Endometrial microvascular endothelial cells (primary cell): ENCODE measurements around the gene SMAD2. TPM values are rescaled to one million over a fixed set of nuclear protein-coding genes. Genes with fewer than 3 reads are reported as not detected.

Experiments
- in situ Hi-C: cut with HindIII; loops from 2 replicates; pipeline ENCODE4 v1.10.0; 2017; ENCODE audit warnings: low sequenced_read_pairs, low pct_unique_long_range_greater_than_20kb; ENCODE audit errors: inconsistent ontology term
- total RNA-seq: library from RNA; depleted of rRNA; stranded (reverse); fragments of >200 nt; gene quantifications from one replicate; pipeline ENCODE4 v1.2.3, GENCODE V29; 2015; ENCODE audit errors: inconsistent ontology term

Gene SMAD2
- total RNA-seq, 1 donor from 2014 or later = 121 TPM

DNA sequence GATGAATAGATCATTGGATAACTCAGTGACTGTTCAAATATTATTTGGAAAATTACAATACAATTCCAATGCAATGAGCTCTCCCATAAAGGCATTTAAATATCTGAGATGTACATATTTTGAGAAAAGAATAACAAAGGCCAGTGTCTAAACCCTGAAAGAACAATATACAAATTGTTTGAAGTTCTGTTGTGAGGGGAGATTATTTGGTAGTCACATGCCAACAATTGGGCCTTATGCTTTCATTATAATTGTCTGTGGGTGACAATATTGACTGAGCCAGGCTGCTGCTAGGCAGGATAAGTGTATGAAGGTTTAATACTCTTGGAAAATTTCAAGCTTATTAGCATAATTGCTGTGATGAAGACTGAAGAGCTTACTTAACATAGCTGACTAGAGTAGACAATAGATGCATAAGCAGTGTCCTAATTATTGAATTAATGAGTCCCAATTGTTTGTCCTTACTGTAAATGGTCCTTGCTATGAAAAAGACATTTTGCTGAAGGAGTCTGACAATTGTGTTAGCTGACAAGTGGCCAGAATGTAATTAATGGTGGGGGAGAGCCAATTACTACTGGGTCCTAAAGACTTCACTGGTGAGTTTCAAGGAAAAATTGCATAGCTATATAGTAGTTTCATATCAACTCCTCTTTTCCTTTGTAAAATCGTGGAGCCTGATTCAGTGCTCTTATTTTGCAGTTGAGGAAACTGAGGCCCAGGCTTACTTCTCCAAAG, 5.0 kb upstream of the SMAD2 start:
- in situ Hi-C loops = no loop called here

DNA sequence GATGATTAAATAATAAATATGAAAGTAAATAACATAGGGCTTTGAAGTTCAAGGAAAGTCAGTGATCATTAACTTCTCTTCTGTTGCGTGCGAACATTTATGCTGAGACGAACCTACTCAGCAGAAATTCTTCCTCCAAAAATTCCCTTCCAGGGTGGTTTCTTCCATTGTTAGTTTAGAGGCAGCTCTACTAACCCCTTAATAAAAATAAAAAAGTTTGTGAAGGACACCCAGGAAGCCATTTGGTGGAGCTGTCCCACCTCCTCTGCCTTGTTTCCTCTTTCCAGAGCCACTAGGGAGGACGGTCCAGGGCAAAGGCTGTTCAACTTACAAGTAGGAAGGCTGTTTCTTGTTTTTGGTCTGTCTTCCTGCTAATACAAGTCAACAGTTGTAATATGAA, 2.1 kb upstream of the SMAD2 start:
- in situ Hi-C loops = no loop called here

DNA sequence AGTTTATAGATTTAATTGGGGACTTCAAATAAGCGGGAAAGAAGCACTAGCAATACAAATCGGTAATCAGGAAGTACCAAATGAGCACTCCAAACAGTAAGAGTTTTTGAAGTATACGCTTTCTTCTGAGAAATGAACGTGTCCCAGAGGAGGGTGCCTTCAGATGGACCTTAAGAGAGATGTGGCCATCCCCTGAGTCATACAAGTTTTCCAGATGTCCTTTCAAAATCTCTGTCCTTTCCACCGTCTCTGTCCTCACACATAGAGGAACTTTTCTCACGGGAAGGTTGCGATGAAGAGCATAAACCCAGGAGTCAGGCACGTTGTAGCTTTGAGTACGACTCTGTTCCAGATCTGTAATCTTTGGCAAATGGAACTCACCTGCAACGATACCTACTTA, 1.7 kb upstream of the SMAD2 start:
- in situ Hi-C loops = no loop called here

DNA sequence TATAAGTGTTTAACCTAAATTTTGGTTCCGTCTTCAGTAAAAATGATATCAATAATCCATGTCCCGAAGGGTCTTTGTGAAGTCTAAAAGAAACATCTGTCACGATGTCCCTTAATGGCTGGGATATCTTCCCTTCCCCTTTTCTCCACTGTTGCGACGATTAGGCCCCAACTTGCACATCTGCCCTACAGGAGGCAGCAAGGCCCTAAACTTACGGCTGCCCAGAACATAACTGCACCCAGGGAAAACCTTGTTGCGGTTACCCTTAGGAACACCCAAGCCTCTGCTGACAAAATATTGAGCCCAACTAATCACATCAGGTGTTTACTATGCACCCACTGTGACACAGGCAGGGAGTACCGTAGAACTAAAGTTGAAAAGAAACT, 1.3 kb upstream of the SMAD2 start:
- in situ Hi-C loops = no loop called here

DNA sequence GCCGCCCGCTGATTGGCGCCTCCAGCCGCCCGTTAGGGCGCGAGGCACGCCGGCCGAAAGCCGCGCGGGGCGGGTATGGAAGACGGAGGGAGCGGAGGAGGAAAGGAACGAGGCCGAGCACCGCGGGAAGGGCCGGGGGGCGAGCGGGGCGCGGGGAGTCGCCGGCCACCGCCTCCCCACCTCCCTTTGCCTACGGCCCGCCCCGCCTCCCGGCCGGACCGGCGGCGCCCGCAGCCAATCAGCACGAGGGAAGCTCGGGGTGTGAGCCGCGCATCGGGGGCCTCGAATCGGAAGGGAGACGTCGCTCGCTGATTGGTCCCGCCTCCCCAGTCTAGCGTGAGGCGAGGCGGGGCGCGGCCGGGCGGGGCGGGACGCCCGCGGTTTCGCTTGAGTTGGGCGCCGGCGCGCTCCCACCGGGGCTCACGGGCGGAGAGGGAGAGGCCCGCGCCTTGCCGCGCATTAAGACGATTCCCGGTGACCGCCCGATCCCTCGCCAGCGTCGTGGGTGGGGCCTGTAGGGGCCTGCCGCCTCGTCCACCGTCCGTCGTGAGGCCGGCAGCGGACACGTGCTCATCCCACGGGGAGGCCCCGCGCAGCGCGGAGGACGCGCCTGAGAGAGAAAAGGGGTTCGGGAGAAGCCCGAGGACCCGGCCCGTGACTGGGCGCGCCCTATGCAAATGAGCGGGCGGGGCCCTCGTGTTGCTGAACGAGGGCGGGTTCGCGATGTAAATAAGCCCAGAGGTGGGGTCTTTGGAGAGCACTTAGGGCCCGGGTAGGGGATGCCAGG, 665 bp upstream of the SMAD2 start:
- in situ Hi-C loops = no loop called here

DNA sequence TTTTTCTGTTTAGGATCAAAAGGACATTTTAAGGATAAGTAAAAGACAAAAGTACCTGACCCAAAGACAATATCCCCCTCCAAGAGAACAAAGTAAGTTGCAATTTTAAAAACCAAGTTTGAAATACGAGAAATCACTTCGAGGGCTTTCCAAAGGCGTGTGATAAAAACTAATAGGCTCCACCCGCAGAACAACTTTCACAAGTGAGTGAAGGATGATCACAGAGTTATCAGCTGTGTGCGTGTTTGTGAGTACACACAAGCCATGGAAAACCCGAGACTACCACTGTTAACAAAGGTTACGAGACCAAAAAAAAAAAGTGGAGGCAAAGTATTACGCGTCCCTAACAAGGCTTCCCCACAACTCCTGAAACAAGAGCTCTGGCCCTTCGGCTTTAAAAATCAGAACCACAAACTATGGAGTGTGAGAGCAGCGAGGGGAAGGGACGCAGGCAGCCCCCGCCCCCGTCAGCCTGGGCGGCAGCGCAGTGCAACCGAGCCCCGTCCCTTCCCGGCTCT, 719 bp downstream of the SMAD2 start:
- in situ Hi-C loops = no loop called here

DNA sequence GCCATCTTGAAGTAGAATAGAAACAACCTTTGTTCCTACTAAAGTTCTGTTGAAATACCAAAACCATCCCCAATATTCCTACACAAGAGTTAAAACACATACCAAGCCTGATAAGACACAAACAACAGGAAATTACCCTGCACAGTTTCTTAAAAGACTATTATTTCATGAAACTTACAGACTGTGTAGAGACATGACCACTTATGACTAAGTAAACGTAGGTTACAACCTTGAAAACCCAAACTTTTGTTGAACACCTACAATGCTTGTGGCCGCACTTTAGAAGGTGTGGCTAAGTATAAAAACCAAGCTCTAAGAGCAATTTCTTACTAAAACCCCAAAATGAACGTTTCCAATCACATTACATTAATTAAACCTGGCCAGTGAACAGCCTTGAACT, 2.0 kb downstream of the SMAD2 start:
- in situ Hi-C loops = no loop called here

DNA sequence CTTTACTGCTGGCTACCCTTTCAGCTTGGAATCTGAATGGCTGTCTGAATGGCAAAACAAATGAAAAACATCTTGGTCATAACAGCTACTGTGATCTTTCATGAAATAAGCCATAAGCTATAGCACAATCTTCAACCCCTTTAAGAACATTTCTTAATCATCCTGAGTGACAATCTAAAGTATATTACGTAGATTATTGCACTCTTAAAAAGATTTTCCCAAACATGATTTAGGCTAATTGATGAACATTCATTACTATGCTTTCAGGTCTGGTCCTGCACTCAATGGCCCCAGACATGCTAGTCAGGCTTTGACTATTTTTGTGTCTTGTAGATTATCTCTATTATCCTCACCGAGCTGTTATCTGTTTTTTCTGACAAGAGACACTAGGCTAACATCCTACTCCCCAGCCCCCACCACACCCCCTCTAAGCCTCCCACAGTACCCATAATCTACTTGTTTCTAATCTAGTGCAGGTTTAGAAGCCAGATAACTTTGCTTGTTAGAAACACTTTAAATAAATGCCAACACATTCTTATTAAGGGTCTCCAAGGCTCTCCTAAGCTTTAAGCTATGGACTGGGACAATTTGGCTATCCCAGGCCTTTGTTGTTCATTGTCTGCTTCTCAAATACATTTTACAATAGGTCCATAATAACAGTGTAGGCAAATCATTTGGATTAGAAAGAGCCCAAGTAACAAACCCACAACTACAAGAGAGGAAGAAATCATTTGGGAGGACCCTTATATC, 4.2 kb downstream of the SMAD2 start:
- in situ Hi-C loops = no loop called here

DNA sequence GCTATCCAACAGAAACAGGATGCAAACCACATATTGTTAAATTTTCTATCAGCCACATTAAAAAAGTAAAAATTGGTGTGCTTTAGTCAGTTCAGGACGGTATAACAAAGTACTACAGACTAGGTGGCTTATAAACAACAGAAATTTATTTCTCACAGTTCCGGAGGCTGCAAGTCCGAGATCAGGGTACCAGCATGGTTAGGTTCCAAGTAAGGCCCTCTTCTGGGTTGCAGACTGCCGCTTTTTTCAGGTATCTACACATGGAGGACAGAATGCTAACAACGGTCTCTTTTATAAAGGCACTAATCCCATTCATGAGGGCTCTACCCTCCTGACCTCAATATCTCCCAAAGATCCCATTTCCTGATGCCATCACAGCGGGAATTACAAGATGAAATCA, 10.5 kb downstream of the SMAD2 start:
- in situ Hi-C loops = no loop called here

DNA sequence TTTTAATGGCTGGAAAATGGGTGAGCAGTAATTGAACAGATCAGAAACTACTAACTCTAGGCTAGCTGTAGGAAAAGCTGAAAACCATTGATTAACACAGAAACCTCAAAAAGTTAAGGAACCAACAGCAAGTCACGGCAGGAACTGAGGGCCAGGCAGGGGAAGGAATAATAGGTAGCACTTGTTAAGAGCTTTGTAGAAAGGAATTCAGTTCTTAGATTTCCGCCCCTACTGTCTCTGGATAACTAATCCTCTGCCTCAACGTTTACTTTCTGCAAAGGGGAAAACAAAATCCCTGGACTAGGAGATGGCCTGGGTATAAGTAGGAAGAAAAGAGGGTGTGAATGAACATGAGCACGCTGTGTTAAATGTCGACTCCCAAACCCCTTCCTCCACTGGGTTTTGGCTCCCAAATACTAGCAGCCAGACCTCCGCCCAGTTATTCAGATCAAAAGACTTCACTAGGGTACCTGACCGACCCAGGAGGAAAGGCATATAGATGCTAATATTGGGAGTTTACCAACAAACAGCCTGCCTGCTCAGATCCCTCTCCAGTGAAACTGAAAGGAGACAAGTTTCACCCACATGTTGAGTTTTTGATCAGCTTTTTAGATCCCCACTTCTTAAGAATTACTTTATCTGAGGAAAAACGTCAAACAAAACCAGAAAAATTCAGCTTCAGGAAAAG, 12.4 kb downstream of the SMAD2 start:
- in situ Hi-C loops = no loop called here

DNA sequence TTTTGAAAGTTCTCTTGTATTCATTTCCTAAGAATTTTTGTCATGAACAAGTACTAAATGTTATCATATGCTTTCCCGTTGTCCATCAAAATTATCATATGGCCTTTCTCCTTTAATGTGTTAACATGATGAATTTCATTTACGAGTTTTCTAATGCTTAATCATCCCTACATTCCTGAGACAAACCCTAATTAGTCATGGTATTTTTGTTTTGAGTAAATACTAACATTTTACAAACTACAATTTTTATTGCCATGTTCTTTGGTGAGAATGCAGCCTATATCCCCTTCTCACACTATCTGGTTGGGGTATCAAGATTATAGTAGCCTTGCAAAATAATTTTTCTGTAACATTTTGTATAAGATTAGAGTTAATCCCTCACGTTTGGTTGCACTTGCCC, 14.5 kb downstream of the SMAD2 start:
- in situ Hi-C loops = no loop called here

DNA sequence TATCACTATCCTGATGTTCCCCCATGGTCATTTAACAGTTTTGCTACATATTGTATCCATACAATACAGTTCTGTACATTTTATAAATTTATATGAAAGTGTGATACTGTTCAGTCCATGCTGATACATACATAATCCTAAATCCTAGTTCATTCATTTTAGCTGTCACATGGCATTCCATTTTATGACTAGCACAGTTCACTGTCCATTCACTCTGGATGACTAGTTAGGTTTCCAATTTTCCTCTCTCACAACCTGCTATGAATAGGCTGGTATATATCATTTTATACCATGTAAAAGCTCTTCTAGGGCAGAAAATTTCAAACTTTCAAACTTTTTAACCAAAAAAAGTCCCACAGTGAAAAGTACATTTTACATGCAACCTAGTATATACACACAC, 15.2 kb downstream of the SMAD2 start:
- in situ Hi-C loops = no loop called here

DNA sequence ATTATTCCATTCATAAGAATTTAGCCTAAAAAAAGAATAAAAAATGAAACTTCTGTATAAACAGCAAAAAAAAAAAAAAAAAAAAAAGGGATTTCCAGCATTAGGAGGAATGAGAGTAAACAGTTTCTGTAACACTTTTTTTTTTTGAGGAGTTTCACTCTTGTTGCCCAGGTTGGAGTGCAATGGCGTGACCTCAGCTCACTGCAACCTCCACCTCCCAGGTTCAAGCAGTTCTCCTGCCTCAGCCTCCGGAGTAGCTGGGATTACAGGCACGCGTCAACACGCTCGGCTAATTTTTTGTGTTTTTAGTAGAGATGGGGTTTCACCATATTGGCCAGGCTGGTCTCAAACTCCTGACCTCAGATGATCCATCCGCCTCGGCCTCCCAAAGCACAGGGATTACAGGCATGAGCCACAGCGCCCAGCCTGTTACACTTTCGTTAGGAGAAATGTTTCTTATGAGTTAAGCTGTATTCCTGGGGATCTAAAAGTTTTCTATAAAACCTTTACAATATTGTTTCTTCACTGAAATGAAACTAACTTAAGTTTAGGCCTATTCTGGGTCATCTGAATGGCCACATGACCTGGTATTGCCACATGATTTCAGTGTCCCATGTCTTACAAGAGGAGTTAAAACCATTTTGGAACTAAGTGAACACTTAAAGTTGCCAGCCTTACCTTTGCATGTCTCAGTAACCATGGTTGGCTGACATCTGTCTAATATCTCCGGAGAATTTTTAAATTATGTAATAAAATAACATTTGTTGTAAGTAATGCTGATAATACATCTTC, 17.5 kb downstream of the SMAD2 start:
- in situ Hi-C loops = no loop called here

DNA sequence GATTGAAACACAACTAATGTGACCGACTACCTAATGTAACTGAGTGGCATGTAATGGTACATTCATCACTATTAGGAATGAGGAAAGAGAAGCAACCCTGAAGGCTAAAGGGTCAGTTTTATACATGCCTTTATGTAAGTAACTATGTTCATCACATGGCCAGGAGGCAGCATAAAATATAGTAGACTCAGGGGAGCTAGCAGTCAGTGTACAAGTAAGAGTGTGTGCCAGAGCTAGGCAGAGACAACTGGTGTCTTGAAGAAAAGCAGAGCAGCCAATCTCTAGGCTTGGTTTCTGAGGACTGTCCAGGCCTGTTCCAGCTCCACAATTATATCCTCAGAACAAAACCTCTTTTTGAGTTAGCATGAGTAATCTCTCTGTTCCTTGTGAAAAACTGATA, 18.1 kb downstream of the SMAD2 start:
- in situ Hi-C loops = no loop called here

DNA sequence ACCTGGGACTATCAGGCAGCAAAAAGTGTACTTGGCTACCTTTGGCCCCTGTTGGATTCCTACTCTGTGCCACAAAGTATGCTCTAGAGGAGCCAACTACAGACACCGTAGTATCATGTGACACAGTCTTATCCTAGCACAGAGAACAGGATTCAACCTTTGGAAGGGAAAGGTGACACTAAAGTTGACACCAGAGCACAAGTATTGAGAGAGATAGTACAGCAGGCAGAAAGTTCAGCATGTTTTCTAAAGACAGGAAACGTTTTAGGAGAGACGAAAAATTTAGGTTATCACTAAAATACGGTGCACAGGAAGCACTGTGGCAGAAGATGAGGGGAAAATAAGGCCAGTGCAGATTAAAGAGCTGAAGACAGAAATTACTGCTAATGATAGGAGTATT, 18.6 kb downstream of the SMAD2 start:
- in situ Hi-C loops = no loop called here

DNA sequence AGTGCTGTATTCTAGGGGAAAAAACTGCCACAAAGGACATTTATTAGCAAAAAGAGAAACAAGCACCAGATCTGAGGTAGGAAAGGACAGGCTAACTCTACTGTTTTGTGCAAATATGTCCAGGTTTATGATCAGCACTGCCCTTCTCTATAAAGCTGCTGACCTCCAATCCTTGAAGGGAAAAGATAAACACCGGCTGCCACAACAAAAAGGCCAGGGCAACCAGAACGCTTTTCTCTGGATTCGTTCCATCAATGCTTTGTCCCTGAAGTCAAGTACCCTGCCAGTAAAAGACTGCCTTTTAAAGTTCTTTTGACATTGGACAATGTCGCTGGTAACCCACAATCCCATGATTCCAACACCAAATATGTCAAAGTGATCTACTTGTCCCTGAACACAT, 21.0 kb downstream of the SMAD2 start:
- in situ Hi-C loops = no loop called here

DNA sequence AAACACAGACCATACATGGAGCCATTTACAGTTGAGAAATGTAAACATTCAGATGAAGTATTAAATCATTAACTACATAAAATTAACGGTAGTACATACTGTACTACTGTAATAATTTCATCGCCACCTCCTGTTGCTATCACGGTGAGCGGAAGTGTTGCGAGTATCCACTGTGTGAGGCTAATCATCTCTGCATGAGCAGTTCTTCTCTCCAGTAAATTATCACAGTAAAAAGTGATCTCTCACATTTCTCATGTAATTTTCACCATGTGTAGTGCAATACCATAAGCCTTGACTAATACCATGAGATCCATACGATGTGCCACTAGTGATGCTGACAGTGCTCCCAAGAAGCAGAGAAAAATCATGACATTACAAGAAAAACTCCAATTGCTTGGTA, 21.9 kb downstream of the SMAD2 start:
- in situ Hi-C loops = no loop called here

DNA sequence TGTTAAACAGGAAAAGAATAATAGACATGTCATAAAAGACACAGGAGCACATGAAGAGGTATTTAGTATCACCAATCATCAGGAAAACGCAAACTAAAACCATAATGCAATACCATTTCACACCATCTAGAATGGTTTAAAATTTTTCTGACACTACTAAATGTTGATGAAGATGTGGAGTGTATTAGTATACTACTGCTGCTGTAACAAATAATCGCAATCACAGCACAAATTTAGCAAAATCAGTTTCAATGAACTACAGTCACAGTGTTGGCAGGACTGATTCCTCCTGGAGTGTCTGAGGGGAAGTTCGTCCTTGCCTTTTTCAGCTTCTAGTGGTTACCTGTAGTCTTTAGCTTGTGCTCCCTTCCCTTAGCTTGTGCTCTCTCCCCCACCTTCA, 24.1 kb downstream of the SMAD2 start:
- in situ Hi-C loops = no loop called here
